ENCODE data around the gene BUB1.
"Not testable (repeated sequence)": the region's sequence is repeated elsewhere in the genome, so short reads cannot be mapped to it uniquely, and the experiment has no call there.

Gene BUB1

GRCh38 chr2:110690083-110690965 is 12.5 kb upstream of the BUB1 start:
- no peak for DNase-seq

- no peak for DNase-seq
These were observed 10.8 kb upstream of the BUB1 start for GRCh38 chr2:110688594-110689091.

DNA sequence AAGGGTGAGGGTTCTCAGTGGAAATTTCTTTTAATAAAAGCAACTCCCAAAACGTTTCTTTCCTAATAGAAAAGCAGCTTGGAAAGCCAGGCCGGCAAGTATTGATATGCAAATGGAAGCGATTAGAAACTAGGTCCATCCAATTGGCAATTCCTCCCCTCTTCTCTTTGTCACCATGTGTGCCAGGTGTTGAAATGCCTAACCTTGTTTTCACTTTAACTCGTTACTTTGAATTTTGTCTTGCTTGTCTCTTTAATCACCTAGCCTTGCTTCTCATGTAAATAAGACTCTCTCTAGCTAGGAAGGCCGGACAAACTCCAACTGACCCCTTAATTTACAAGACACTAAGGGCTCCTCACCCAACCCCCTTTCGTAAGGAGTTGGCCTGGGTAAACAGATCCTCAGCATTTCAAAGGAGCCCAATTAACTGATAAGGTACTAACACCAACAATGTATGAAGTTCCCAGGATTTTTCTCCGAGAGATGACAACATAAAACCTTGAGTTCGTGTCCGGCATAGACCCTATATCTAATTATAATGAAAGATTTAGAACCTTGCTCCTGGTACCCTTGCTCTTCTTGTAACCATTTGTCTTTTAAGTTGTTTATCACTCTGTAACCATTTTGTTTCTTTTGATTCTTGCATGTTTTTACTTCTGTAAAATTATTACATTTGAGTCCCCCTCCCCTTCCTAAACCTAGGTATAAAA is 10.1 kb upstream of the BUB1 start:
- not testable (repeated sequence) for DNase-seq

- no peak for DNase-seq
These were observed 5.0 kb upstream of the BUB1 start for GRCh38 chr2:110682872-110683271.

GRCh38 chr2:110682267-110682666 is 4.4 kb upstream of the BUB1 start:
- no peak for DNase-seq

GRCh38 chr2:110680709-110681108 is 2.8 kb upstream of the BUB1 start:
- DNase-seq, result no peak

- DNase-seq, result no peak
These were observed 2.0 kb upstream of the BUB1 start for GRCh38 chr2:110679865-110680264.

- DNase-seq, result no peak
These were observed 1.5 kb upstream of the BUB1 start for GRCh38 chr2:110679337-110679707.

DNA sequence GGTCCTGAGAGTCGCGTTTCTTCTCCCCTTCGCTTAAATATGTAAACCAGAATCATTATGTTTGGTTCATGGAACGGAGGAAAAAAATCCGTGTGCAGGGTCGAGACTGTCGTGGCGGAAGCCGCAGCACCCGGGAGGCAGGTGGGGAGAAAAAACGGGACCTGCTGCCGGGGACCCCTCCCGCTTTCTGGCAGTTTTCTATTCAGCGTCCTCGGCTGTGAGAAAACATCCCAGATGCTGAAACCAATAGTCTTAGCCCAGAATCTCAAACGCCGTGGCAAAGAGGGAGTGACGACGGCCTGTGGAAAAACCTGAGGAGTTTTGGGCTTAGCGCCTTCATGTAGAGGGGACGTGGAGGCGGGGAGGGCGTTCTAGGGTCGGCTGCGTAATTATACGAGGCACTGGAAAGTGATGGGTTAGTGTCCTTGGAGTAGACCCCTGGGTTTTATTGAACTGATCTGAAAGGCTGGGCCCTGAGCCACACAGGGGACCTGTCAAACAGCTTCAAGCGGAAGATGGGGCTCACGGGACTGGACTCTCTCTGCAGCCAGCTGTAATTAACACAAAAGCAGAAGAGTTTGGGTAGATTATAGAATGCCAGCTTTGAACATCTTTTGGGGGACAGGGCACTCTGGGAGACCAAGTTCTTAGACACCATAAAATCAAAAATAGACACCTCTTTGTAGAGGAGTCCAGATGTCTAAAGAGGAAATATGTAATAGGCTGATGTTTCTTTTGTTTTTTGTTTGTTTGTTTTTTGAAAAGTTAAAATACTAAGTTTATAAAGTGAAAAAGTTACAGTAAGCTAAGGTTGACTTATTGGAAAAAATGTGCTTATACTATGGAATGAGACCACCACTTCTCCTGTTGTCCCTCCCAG is 834 bp upstream of the BUB1 start:
- DNase-seq, result peak in 1 of 2 experiments; percentile 5

DNA sequence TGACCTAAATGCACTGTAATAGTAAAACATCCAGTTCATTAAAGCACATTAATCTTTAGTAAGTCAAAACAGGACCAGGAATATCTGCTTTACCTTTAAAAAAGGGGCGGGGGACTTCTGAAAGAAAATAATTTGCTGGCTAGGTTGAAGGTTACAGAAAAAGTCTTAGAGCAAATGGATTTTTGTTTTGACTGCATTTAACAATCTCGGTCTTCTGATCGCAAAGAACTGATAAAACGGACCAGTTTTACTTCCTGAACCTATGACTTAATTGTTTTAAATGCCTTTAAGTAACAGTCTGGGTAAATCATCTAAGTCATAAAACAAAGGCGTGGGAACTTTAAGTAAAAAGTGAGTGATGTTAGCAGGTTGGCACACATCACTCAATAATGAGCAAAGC is 783 bp downstream of the BUB1 start:
- DNase-seq, result no peak

- DNase-seq, result no peak
These were observed 2.2 kb downstream of the BUB1 start for GRCh38 chr2:110675679-110676078.

GRCh38 chr2:110674620-110675555 is 3.0 kb downstream of the BUB1 start:
- DNase-seq, result no peak

- DNase-seq, result no peak
These were observed 4.7 kb downstream of the BUB1 start for GRCh38 chr2:110673201-110673600.

GRCh38 chr2:110670826-110671225 is 7.0 kb downstream of the BUB1 start:
- DNase-seq, result no peak

DNA sequence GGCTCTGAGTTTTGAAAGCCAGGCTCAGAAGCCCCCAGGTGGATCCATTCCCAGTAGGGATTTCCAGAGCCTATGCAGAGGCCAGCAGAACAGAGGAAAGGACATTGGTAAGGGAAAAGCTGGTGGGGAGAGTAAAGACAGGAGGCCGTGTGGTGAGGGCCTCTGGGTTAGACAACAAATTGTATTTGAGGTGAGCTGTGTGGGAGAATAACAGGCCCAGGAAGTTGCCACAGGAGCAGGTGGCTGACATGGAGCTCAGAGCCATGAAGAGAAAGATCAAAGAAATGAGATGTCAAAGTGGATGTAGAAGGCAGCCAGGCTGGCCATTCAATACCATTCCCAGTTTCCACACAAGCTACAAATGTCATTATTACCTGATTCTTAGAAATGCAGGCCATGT is 8.8 kb downstream of the BUB1 start:
- DNase-seq, result no peak

DNA sequence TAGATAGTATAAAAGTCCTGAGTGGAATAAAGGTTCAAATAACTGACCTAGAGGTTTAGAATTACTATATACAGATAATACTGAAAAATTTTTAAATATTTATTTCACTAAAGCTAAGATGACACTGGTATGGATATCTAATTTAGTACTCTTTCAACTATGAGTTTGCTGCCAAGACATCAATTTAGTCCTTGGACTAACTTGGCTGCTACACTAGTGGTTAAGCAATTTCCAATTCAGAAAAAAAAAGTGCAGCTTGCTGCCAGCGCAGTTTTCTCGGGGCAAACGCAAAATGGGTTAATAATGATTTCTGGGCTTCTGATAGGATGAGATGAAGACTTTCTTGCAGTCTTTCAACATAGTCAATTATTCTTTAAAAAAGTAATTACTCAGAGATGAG is 10.8 kb downstream of the BUB1 start:
- DNase-seq, result no peak

GRCh38 chr2:110664135-110664534 is 13.7 kb downstream of the BUB1 start:
- DNase-seq, result no peak

- no peak for DNase-seq
These were observed 15.3 kb downstream of the BUB1 start for GRCh38 chr2:110662560-110662959.

- no peak for DNase-seq
These were observed 17.3 kb downstream of the BUB1 start for GRCh38 chr2:110660558-110660957.

GRCh38 chr2:110659248-110659647 is 18.6 kb downstream of the BUB1 start:
- no peak for DNase-seq

DNA sequence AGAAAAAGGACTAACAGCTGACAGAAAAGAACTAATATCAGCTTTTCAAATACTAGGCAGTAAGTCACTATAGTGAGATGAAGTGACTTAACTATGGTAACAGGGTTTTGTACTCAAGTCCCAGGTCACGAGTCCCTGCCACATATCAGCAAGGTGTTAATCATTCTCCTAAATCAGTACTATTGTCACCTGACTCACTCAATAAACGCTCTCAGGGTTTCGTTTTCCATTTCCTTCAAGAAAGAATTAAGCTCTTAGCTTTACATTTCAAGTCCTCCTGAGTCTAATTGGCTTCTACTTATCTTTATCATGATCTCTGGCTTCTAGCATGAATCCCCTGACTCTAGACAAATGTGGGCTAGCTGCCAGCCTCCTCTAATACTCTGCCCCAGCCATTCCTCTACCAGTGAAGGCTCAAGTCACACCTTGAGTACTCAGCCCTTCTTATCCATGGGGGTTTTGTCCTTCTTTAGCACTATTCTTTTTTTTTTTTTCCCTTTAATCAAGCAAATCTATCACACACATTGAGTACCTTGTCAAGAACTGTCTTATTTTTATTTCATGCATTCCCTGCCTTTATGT is 20.0 kb downstream of the BUB1 start:
- DNase-seq, result no peak

DNA sequence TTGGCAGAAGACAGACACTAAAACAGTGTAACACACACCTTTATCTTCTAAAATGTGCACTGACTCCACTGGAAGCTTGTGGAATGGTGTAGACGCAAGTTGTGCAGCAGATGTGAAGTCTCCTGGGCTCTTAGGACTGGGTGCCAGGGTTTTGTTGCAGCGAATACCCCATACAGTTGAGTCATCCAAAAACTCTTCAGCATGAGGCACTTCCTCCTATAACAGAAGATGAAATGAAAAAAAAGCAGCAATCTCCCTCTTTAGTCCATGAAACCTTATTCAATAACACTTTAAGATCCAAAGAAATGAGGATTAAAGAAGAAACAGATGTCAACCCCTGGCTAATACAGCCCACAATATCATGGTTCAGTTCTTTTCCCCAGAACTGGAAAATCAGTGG is 22.2 kb downstream of the BUB1 start:
- no peak for DNase-seq

Data from NCI-H1930 (cell line).